Neural cell (in vitro differentiated cells): ENCODE results near the gene MND1.

Source experiments
- CTCF ChIP-seq: fragments of 450-650 bp; IDR thresholded peaks from 2 replicates; pipeline ENCODE4 v1.5.1; 2014; ENCODE audit warnings: antibody characterized with exemption, mild to moderate bottlenecking, moderate library complexity; ENCODE audit not compliant: poor library complexity, severe bottlenecking
- POLR2AphosphoS5 ChIP-seq: IDR thresholded peaks from 2 replicates; pipeline ENCODE4 v1.6.1; 2012
- REST ChIP-seq: IDR thresholded peaks from 2 replicates; pipeline ENCODE4 v1.6.1; 2012; ENCODE audit warnings: borderline replicate concordance

GRCh38 chr4:153387981-153388380, 43.5 kb downstream of the MND1 start:
- TF ChIP-seq CTCF, result no peak
- no peak for TF ChIP-seq POLR2AphosphoS5
- no peak for TF ChIP-seq REST
